GM12801 (cell line): ENCODE results near the gene AP1AR.

Source experiments
- TF ChIP-seq, protein P1 (sequence below): IDR thresholded peaks from one replicate; pipeline ENCODE4 v1.5.1; 2011; ENCODE audit warnings: control low read depth; ENCODE audit not compliant: insufficient read length; ENCODE audit errors: extremely low read depth

The AP1AR gene

DNA sequence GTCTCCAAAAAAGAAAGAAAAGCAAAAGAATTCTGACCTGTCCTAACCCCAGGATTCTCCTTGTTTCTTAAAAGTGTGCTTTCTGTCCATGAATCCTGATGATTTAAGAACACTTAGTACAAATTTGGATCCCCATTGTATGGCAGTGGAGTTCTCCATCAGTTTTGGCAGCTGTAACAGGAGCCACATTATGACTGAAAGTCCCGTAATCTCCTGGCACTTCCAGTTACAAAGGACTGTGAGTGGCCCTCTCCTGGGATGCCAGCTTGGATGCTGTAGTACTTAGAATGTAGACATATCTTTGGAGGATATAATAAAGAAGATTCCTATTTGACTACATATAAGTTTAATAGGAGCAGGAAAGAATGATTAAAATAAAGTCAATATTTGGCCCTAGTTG lies 20.6 kb downstream of the AP1AR start:
- TF ChIP-seq, protein P1, sequence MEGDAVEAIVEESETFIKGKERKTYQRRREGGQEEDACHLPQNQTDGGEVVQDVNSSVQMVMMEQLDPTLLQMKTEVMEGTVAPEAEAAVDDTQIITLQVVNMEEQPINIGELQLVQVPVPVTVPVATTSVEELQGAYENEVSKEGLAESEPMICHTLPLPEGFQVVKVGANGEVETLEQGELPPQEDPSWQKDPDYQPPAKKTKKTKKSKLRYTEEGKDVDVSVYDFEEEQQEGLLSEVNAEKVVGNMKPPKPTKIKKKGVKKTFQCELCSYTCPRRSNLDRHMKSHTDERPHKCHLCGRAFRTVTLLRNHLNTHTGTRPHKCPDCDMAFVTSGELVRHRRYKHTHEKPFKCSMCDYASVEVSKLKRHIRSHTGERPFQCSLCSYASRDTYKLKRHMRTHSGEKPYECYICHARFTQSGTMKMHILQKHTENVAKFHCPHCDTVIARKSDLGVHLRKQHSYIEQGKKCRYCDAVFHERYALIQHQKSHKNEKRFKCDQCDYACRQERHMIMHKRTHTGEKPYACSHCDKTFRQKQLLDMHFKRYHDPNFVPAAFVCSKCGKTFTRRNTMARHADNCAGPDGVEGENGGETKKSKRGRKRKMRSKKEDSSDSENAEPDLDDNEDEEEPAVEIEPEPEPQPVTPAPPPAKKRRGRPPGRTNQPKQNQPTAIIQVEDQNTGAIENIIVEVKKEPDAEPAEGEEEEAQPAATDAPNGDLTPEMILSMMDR, result no peak

- TF ChIP-seq, protein P1, result no peak
Measured at GRCh38 chr4:112253382-112254000, 21.9 kb downstream of the AP1AR start.

GRCh38 chr4:112257098-112257497 lies 25.5 kb downstream of the AP1AR start:
- TF ChIP-seq, protein P1, result no peak

GRCh38 chr4:112266823-112267222 lies 35.2 kb downstream of the AP1AR start:
- TF ChIP-seq, protein P1, result no peak

DNA sequence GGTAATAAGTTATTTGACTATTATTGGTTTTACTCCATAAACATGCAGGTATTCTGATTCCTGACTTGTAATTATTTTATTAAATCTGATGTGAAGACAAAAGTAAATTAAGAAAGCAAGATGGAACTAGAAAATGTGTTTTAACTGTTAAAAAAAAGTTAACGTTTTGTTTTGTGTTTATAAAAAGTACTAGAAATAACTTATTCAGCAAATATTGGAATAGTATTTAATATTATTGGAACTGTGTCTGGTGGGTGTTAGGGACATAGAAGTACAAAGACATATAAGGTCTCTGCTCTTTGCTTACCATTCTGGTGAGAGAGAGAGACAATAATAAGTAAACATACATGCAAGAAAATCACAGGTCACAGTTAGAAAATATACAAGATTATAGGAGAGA lies 38.5 kb downstream of the AP1AR start:
- TF ChIP-seq, protein P1, result no peak

DNA sequence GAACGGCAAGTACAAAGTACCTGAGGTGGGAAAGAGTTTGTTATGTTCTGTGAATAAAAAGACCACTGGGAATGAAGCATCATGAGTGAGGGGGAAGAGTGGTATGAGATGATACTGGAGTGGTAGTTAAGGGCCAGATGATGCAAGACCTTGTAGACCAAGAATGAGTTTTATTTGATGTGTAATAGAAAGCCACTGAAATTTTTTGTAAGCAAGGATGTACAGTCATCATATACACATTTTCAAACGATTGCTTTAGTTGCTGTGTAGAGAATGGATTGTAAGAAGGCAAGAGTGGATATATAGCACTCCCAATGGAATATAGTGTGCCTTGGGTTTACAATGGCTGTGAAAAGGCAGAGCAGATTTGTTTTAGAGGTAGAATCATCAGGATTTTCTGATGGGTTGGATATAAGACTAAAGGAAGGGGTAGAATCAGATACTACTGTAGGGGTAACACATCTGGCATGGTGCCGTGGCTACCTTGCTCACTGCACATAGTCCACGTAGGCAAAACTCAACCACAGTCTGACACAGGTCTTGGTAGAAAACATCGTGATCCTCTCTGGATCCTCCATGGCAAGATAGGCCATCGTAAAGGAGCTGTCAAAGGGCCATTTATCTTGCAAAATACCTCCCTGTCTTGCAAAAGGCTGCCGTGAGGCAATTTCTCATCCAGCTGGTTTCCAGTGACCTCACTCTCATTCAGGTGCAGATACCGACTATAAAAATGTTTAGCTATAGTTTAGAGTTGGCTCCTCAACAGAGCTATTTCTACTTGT lies 39.2 kb downstream of the AP1AR start:
- TF ChIP-seq, protein P1, result no peak

DNA sequence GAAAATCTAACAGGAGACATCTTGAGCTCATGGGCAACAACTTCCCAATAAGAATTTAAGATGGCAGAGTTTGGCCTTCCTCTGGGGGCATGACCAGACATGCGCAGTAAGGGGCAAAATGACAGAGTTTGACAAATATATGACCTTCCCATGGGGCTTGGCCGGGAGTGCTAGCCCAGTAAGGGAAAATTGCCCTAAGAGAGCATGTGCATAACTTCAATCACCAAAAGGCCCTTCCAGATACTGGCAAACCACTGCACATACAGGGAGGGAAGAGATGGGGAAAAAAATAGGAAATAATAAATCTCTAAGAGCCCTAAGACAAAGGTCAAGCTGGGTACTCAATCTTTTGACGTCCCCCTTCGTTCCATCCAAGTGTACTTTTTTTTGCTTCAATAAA lies 40.7 kb downstream of the AP1AR start:
- TF ChIP-seq, protein P1, result no peak
